Stomach (tissue), 9 donors: ENCODE results near the gene SMPD2. TPM values are rescaled to one million over a fixed set of nuclear protein-coding genes. Genes with fewer than 3 reads are reported as not detected.

Experiments
- DNase-seq, 2 donors: peaks; one replicate each; pipeline versions ENCODE4 v3.0.0 to v3.0.0-alpha.2; 2013 to 2019
- H3K27ac ChIP-seq, 5 donors: fragments of 200-600 bp in 4 of 5; sonication (generic) in 4 of 5; one replicate each; pipeline ENCODE4 v1.5.1; 2013 to 2019; ENCODE audit warnings: mild to moderate bottlenecking in 1 of 5, moderate library complexity in 1 of 5
- H3K27me3 ChIP-seq, 3 donors: fragments of 200-600 bp; sonication (generic); one replicate each; pipeline ENCODE4 v1.5.1; 2017 to 2019; ENCODE audit warnings: mixed run types in 1 of 3
- H3K36me3 ChIP-seq, 4 donors: fragments of 200-600 bp; sonication (generic); 1 replicate in 3 of 4; 2 replicates in 1 of 4; pipeline ENCODE4 v1.5.1; 2016 to 2019
- H3K4me1 ChIP-seq, 4 donors: fragments of 200-600 bp; sonication (generic); one replicate each; pipeline ENCODE4 v1.5.1; 2016 to 2019
- H3K4me3 ChIP-seq, 4 donors: fragments of 200-600 bp; sonication (generic) in 3 of 4; one replicate each; pipeline ENCODE4 v1.5.1; 2016 to 2019; ENCODE audit warnings: mild to moderate bottlenecking in 1 of 4
- H3K9me3 ChIP-seq, 4 donors: fragments of 200-600 bp; sonication (generic); one replicate each; pipeline ENCODE4 v1.5.1; 2016 to 2019
- CTCF ChIP-seq, 7 experiments: fragments of 450-650 bp in 4 of 7; fragments of 200-600 bp in 3 of 7; sonication (generic) in 3 of 7; IDR thresholded peaks; one replicate each; pipeline ENCODE4 v1.5.1; 2016 to 2019; ENCODE audit warnings: antibody characterized with exemption in 7 of 7, control low read depth in 2 of 7, mild to moderate bottlenecking in 1 of 7
- EP300 ChIP-seq: sonication (generic); formaldehyde crosslinking; IDR thresholded peaks from one replicate; pipeline ENCODE4 v1.6.1; 2017; ENCODE audit warnings: antibody characterized with exemption
- POLR2A ChIP-seq, 4 donors: fragments of 450-650 bp; IDR thresholded peaks; one replicate each; pipeline ENCODE4 v1.6.1; 2016; ENCODE audit warnings: antibody characterized with exemption in 4 of 4, control low read depth in 2 of 4, mild to moderate bottlenecking in 1 of 4, moderate library complexity in 1 of 4
- POLR2AphosphoS5 ChIP-seq, 3 donors: sonication (generic); formaldehyde crosslinking; IDR thresholded peaks; one replicate each; pipeline ENCODE4 v1.6.1; 2016; ENCODE audit warnings: antibody characterized with exemption in 3 of 3
- WGBS, 5 donors: extraction: QIAGEN DNeasy Blood & Tissue Kit in 3 of 5; methylation state at CpG; one replicate each; pipeline versions ENCODE4 v1.1.5 to v1.1.7; 2013 to 2018; 5-methylcytosine and 5-hydroxymethylcytosine counted together
- intact Hi-C: fragments of 100-400 bp; cut with DNase I; formaldehyde crosslinking; loops from one replicate; pipeline ENCODE4 v1.15.1; 2023; ENCODE audit warnings: low total_unique reads
- polyA plus RNA-seq, 3 donors: library from polyadenylated mRNA; stranded (reverse); fragments of 200-250 nt; gene quantifications; one replicate each; pipeline ENCODE4 v1.2.3, GENCODE V29; 2013
- total RNA-seq, 5 donors: library from RNA; depleted of rRNA; stranded (reverse); fragments of >200 nt; gene quantifications; one replicate each; pipeline versions ENCODE4 v1.1.0 to v1.2.3, GENCODE V29; 2014 to 2016
- donor health status: healthy with polysubstance abuse.
- donor health status: Bipolar disorder and iron deficiency.
- donor health status: healthy.

The SMPD2 gene
- total and polyA plus RNA-seq, 8 donors, result 10.7 to 80.5 (median 17.4) TPM

GRCh38 chr6:109469591-109470189 lies 29.2 kb downstream of the SMPD2 start:
- H3K36me3 ChIP-seq, result peaks cover 45 to 99% (median 94%) of the 10 kb centered on the region in 4 donors
- DNase-seq, result no peak
- peaks cover 12 to 28% (median 15%) of the 10 kb centered on the region in 4 donors for H3K4me1 ChIP-seq

GRCh38 chr6:109471105-109471810 lies 30.7 kb downstream of the SMPD2 start:
- Histone ChIP-seq H3K4me1 (peaks cover 2 to 28% (median 12%) of the 10 kb centered on the region in 4 donors), H3K9me3 (no peaks in the 10 kb centered on the region), H3K4me3 (no peak overlapping the region), H3K27ac (no peak overlapping the region), H3K27me3 (no peaks in the 10 kb centered on the region), H3K36me3 (peaks cover 42 to 99% (median 95%) of the 10 kb centered on the region in 4 donors)
- intact Hi-C loops, result no loop called here
- no peak for DNase-seq
- WGBS, 5 donors, result 87 to 94% (median 90%) methylated on average over 4 to 5 of the region's 5 CpGs
- TF ChIP-seq CTCF (IDR thresholded peaks at IDR 0.05) (no peak), POLR2A (IDR thresholded peaks at IDR 0.05) (no peak), EP300 (no peak), POLR2AphosphoS5 (IDR thresholded peaks at IDR 0.05) (no peak)

More at GRCh38 chr6:109469591-109470189, 29.2 kb downstream of the SMPD2 start:
- no peak for TF ChIP-seq POLR2A (IDR thresholded peaks at IDR 0.05)
- no peak for TF ChIP-seq CTCF (IDR thresholded peaks at IDR 0.05)
- TF ChIP-seq POLR2AphosphoS5 (IDR thresholded peaks at IDR 0.05), result no peak
- H3K27me3 ChIP-seq, result no peaks in the 10 kb centered on the region
- no peaks in the 10 kb centered on the region for H3K9me3 ChIP-seq
- H3K4me3 ChIP-seq, result no peak overlapping the region
- no peak overlapping the region for H3K27ac ChIP-seq
- intact Hi-C loops, result no loop called here
- 83 to 90% (median 87%) methylated on average over 5 of the region's 5 CpGs for WGBS, 5 donors

GRCh38 chr6:109472132-109472995 lies 31.8 kb downstream of the SMPD2 start:
- H3K9me3 ChIP-seq, result no peaks in the 10 kb centered on the region
- H3K4me3 ChIP-seq, result no peak overlapping the region
- H3K36me3 ChIP-seq, result peaks cover 40 to 96% (median 93%) of the 10 kb centered on the region in 4 donors
- intact Hi-C loops, result no loop called here
- DNase-seq, result no peak
- no peak for TF ChIP-seq CTCF (IDR thresholded peaks at IDR 0.05)
- no peak for TF ChIP-seq POLR2A (IDR thresholded peaks at IDR 0.05)
- no peak for TF ChIP-seq EP300
- no peak for TF ChIP-seq POLR2AphosphoS5 (IDR thresholded peaks at IDR 0.05)
- peaks cover 0 to 29% (median 12%) of the 10 kb centered on the region in 4 donors for H3K4me1 ChIP-seq
- H3K27ac ChIP-seq, result no peak overlapping the region
- WGBS, 5 donors, result 95 to 96% (median 96%) methylated on average over 9 of the region's 9 CpGs
- H3K27me3 ChIP-seq, result no peaks in the 10 kb centered on the region

- TF ChIP-seq POLR2A (IDR thresholded peaks at IDR 0.05), result no peak
- no peak for TF ChIP-seq EP300
- no peak for TF ChIP-seq CTCF (IDR thresholded peaks at IDR 0.05)
- no peak for TF ChIP-seq POLR2AphosphoS5 (IDR thresholded peaks at IDR 0.05)
- no peaks in the 10 kb centered on the region for H3K9me3 ChIP-seq
- H3K27me3 ChIP-seq, result no peaks in the 10 kb centered on the region
- peaks cover 6 to 30% (median 18%) of the 10 kb centered on the region in 4 donors for H3K4me1 ChIP-seq
- H3K27ac ChIP-seq, result no peak overlapping the region
- H3K4me3 ChIP-seq, result no peak overlapping the region
- intact Hi-C loops, result no loop called here
- peaks cover 45 to 96% (median 90%) of the 10 kb centered on the region in 4 donors for H3K36me3 ChIP-seq
- no peak for DNase-seq
- 90 to 98% (median 95%) methylated on average over 3 of the region's 3 CpGs for WGBS, 5 donors
These were observed 32.6 kb downstream of the SMPD2 start for GRCh38 chr6:109473120-109473519.
